Measurements from ENCODE around the gene XCL2. TPM values are rescaled to one million over a fixed set of nuclear protein-coding genes. Genes with fewer than 3 reads are reported as not detected.
"Not testable (repeated sequence)": the region's sequence is repeated elsewhere in the genome, so short reads cannot be mapped to it uniquely, and the experiment has no call there.

Gene XCL2
- total RNA-seq (2014; rRNA removed; shearing (Covaris generic)), result not detected in 2 replicates

GRCh38 chr1:168543840-168544498, at the start of gene XCL2:
TSS of gene XCL2 (minus strand) at chr1:168543997. CDS start at chr1:168543964, 33 bp downstream.
- DNase-seq (ENCODE audit: low spot score), result not testable (repeated sequence)

DNA sequence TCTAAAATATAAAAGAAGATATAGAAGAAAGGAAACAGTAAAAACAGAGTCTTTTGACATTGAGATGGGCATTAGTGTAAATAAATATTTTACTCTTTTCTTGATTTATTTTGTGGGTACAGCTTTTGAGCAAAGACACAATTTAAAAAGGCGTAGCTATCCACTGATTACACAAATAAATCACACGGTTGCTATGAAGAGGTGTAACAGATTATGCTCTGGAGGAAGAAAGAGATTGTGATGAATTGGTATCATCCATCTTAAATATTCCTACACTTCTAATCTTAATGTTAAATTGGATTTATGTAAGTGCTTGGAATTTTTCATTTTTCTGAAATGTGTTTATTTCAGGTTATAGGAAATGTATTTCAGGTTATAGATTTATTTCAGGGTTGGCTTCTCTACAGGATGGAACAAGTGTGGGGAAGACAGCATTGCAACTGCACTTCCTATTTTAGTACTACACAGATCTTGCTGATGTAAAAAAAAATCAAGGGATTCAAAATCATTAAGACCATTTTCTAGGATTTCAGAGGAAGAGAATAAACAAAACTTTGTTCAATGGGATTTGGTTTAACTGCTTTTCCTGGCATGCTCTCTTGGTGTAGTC, 47.9 kb upstream of the XCL2 start:
- DNase-seq (ENCODE audit: low spot score), result no peak

GRCh38 chr1:168591066-168591465, 47.3 kb upstream of the XCL2 start:
- DNase-seq (ENCODE audit: low spot score), result no peak

DNA sequence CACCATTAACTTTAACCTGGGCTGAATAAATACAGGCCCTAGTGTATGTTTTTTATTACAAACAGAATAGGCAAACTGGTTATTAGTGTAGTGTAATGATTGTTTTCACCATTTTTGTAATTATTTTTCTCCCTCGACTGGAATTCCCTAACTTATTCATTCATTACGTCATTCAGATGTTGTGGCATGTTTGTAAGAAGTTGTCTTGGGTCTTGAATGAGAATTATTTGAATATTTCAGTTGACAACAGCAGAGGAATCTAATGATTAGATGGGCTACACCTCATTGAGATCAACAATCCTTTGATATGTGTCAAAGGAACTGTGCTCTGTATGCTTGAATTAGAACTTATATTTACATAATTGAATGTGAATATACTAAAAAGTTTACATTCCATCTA, 45.4 kb upstream of the XCL2 start:
- DNase-seq (ENCODE audit: low spot score), result no peak

DNA sequence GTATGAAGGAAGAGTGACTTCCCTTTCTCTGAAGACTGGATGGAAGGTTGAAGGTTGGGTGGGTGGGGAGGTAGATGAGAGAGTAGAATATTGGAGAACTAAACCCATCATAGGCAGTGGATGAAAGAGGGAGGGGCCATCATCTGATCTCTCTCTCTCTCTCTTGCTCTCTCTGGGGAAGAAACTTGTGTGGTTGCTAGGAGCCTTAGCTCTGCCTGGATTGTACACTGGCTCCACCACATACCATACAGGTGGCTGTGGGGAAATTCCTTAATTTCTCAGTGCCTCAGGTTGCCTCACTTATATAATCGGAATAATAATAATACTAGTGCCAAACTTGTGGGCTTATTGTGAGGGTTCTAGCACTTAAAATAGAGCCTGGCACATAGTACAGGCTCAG, 42.1 kb upstream of the XCL2 start:
- no peak for DNase-seq (ENCODE audit: low spot score)

GRCh38 chr1:168585191-168585590, 41.4 kb upstream of the XCL2 start:
- peak; percentile 58 for DNase-seq (ENCODE audit: low spot score)

DNA sequence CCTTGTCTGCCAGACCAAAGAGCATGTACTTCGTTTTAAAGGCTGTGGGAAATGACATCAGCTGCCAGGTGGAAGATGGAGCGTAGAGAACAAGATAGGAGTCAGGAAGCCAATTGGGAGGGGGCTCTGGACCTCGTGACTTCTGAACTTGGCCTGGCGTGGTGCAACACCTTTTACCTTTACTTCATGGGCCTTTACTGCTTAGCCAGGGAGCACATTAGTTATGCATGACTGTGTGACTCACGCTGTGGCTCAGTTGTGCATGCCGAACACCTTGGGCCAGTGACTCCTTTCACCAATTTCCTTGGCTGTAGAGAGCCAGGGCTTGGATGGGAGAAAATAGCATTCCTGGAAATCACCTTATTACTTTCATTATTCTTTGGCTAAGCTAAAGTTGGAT, 39.8 kb upstream of the XCL2 start:
- DNase-seq (ENCODE audit: low spot score), result no peak

DNA sequence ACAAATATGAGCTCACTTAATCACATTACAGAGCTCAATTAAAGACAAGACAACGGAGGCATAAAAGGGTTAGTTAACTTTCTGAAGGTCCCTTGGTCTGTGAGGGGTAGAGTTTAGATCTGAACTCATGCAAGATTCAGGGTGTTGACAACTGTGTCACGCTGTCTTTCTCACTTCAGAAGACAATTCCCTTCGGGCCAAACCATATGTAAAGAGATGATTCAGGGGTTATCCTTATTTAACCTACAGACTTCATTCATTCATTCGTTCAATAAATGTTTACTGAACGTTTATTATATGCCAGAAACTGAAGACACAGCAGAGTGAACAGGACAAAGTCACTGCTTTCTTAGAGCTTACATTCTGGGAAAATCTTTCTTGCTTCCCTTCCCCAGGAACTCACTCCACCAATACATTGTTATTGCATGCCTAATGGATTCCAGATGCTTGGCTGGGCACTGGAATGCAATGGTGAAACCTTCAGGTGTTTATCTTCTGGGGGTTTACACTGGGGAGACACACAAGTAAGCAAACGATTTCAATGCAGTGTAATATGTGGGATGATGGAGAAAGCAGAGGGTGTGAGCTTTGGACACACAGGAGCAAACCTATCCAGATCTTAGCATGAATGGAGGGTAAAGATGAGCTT, 39.0 kb upstream of the XCL2 start:
- no peak for DNase-seq (ENCODE audit: low spot score)

DNA sequence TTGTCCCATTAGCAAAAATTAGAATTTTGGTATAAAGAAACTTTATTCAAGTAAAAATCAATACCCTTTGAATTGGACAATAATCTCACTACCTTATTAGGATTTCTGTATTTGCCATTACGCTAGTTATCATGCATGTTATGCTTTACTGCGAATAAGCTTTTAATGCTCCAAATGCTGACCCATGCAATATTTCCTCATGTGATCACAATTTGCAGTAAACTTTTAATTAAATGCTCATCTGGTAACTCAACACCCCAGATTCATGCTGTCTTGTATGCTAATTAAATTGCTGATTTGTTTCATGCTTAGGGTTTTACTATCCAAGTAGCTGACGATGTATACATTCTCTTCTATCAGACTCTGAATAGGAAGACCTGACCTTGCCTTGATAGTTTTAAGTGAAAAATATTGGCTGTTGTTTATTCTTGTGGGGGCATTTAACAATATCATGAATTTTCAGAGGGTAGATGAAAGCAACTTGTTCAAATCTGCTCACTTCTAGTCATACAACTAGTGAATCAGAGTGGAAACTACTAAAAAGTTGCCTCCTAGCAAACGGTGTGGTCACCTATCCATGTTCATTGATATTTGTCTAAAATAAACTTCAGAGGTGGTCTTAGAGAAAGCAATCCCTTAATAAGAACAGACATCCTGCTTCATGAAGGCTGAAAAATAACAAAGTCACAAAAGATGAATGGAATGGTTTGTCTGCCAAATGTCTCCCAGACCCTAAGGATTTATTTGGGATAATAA, 38.2 kb upstream of the XCL2 start:
- DNase-seq (ENCODE audit: low spot score), result no peak

DNA sequence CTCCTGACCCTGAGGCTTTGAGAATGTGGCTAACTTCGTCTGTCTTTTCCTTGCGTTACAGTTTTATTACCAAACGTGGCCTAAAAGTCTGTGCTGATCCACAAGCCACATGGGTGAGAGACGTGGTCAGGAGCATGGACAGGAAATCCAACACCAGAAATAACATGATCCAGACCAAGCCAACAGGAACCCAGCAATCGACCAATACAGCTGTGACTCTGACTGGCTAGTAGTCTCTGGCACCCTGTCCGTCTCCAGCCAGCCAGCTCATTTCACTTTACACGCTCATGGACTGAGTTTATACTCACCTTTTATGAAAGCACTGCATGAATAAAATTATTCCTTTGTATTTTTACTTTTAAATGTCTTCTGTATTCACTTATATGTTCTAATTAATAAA, 37.2 kb upstream of the XCL2 start:
- not testable (repeated sequence) for DNase-seq (ENCODE audit: low spot score)

DNA sequence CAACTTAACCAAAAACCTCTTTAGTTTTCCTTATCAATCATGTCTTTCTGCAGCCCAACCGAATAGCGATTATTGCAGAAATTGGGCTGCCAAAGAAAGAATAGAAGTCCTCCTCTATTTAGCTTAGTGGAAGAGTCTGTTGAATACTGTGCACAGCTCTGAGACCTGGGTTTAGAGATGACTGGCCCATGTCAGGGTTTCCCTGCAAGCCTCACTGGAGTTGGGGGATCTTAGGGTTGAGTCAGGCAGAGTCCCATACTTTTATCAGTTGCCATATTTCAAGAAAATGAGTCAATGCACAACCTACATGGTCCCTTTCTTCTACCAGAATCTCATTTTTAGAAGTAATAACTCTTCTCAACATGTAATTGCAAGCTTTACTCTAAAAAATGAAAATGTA, 36.5 kb upstream of the XCL2 start:
- DNase-seq (ENCODE audit: low spot score), result not testable (repeated sequence)

DNA sequence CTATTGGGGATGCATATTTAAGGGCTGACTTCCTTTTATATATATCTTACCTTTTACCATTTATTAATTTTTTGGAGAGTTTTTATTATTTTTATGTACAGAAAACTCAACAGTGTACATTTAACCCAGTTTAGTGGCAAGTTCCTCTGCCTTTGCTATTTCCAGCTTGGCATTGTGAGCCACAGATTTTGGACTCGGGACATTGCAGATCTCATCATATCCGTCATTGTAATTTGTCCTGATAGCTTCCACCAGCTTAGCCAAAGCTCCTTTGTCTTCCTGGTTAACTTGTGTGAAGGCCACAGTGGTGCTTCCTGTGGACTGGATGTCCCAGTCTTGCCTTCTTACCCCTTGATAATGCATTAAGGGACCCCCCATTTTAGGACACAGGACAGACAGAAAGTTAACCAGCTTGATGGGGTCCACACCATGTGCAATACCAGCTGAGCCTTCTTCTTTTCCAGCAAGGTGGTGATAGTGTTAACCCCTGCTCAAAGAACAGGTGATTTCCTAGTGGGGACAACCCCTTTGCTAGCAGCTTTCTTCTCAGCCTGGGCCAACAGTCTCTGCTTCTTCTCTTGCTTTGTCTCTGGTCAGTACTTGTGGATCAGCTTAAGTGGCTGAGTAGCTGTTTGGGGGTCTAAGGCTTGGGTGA, 34.9 kb upstream of the XCL2 start:
- DNase-seq (ENCODE audit: low spot score), result not testable (repeated sequence)

DNA sequence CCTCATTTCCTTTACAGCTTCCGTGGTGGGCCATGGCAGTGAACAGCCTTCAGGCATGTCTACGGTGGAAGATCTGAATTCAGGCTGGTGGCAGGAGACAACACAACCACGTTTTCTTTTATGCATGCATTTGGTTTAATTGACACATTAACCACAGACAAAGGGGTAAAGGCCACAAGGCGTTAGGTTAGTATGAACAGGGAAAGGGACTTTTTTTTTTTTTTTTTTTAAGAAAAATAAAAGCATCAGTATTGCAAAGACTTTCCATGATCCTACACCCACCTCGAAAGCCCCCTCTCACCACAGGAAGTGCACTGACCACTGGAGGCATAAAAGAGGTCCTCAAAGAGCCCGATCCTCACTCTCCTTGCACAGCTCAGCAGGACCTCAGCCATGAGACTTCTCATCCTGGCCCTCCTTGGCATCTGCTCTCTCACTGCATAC, 32.5 kb upstream of the XCL2 start, which contains the start of gene XCL1:
Gene XCL1 (plus strand): TSS at position 361 of the 444 bp plus-strand sequence. CDS start 33 bp downstream, at position 394.
- DNase-seq (ENCODE audit: low spot score), result not testable (repeated sequence)

DNA sequence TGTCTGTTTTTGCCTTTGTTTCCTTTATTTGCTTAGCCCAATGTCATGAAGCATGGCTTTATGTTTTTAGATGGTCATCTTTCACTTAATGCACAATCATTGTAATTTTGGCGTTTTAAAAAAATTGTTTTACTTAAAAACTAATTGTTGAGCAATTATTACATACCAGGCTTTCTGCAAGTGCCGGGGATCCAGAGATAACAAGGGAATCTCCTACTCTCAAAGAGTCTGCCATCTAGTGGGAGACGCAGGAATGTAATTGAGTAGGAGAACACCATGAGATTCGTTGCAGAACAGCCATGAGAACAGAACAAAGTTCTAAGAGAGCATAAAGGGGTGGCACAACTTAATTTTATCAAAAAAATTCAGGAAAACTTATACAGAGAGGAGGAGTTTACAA, 30.4 kb upstream of the XCL2 start:
- peak; percentile 35 for DNase-seq (ENCODE audit: low spot score)

- no peak for DNase-seq (ENCODE audit: low spot score)
These were observed 28.8 kb upstream of the XCL2 start for GRCh38 chr1:168572633-168573032.

DNA sequence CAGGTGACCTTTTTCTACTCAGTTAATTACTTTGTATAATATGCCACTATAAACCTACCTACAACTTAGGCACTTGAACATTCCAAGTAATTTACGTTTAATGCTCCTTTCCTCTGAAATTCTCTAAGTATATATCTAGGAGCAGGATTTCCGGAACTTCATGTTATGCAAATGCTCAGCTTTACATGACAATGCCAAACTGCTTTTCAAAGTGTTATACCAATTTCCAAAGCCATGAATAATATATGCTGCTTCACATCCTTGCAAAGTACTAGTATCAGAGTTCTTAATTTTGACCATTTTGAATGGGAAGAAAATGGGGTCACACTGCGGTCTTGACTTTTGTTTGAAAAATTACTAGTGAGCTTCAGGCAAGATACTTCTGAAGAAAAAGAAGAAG, 26.9 kb upstream of the XCL2 start:
- DNase-seq (ENCODE audit: low spot score), result no peak

- DNase-seq (ENCODE audit: low spot score), result no peak
These were observed 24.5 kb upstream of the XCL2 start for GRCh38 chr1:168568346-168568745.

DNA sequence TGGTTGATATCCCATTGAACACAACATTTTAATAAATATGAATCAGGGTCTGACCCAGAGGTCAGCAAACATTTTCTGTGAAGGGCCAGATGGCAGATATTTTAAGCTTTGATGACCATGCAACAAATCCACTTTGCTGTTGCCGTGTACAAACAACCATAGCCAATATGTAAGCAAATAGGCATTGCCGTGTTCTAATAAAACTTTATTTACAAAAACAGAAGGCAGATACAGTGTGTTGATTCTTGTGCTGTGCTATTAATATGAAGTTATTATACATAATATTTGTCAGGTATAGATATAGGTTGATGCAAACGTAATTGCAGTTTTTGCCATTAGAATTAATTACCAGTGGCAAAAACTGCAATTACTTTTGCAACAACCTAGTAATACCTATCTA, 23.8 kb upstream of the XCL2 start:
- DNase-seq (ENCODE audit: low spot score), result no peak

DNA sequence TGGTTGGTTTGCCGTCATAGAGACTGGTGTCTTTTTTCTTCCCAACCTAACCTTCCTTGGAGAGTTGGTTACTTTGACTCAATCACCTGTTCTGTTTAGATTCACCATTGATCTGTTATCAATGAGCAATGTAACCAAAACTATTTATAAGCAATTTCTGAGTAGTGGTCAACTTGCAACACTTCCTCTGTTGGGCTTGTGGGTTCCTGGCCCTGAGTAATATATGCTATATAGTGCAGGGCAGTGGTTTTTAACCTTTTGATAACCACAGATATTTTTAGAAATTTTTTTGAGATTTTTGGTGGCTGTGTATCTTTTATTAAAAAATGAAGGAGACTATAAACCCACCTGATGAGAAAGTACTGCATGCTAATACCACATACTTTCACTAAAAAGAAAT, 23.2 kb upstream of the XCL2 start:
- DNase-seq (ENCODE audit: low spot score), result no peak

GRCh38 chr1:168565825-168566224, 22.0 kb upstream of the XCL2 start:
- no peak for DNase-seq (ENCODE audit: low spot score)

GRCh38 chr1:168561989-168562388, 18.2 kb upstream of the XCL2 start:
- DNase-seq (ENCODE audit: low spot score), result no peak

GRCh38 chr1:168560370-168560769, 16.6 kb upstream of the XCL2 start:
- DNase-seq (ENCODE audit: low spot score), result no peak

Measured in A172 (cell line).